HG03135 (cell line): ENCODE results near the gene MAJIN.

Experiments used
- ATAC-seq: cut with Tn5 transposase; IDR thresholded peaks from one replicate; pipeline ENCODE4 v1.9.1; 2021; ENCODE audit warnings: mild to moderate bottlenecking, moderate library complexity; ENCODE audit not compliant: unreplicated experiment

Gene MAJIN

DNA sequence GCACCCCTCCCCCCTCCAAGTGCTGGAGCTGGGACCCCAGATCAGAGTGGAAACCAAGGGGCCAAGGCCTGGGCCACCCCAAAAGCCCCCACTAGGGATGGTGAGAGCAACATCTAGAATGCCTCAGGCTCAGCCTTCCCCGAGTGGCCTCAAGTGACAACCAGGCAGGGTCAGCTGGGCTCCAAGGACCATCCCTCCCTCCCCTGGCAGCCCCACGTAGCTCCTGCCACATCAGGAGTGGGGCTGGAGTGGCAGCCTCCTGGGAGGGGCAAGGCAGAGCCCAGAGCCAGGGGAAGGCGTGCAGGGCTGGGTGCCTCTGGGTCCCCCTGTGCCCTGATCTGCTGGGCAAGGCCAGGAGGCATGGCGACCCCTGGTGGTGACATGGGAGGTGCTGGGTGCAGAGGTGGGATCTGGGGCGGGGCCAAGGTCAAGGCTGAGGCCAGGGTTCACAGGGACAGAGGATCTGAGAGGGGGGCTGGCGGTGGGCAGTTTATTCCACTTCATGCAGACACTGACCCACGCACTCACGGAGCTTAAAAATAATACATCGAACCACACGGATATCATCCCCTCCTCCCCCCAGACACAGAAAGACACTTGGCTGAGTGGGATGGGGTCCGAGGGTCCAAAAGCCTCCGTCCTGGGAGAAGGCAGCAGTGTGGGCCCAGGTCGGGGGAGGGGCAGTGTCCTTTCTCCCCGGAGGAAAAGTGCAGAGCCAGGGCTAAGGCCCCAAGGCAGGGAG is 77.7 kb downstream of the MAJIN start:
- ATAC-seq = no peak

DNA sequence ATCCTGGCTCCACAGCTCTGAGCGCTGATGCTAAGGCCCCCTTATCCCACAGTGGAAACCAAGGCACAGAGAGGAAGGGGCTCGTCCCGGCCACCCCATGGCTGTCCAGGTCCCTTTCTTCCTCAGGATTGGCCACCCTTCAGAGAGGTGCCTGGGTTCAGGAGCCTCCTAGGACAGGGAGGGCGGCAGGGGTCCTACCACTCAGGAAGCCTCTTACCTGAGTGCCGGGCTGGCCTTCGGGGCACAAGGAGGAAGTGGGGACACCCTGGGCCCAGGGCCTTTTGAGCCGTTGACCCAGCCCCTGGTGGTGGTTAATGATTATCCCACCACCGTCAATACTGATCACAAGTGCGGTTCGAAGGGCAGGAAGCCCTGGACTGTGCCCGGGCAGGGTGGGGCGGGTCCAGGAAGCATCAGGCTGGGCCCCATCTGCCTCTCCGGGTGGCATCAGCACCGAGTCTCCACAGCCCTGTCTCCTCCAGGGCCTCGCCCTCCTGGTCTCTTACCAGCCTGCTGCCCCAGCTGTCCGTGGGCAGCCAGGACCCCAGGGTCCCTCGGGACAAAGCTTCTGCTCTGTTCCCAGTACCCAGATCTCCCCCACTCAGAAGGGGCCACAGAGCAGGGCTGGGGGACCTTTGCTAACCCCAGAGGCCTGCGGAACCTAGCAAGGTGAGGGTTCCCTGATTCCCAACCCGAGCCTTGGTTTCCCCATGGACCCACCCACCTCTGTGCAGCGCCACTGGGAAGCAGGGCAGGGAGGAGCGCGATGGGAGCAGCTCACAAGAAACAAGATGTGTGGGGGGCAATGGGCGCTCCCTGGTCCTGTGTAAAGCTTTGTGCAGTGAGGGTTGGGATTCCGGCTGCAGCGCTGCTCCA is 78.5 kb downstream of the MAJIN start:
- no peak for ATAC-seq

- no peak for ATAC-seq
Observed at GRCh38 chr11:64892838-64893193, 79.1 kb downstream of the MAJIN start.

- ATAC-seq = no peak
Observed at GRCh38 chr11:64892411-64892831, 79.5 kb downstream of the MAJIN start.

- no peak for ATAC-seq
Observed at GRCh38 chr11:64891880-64892279, 80.0 kb downstream of the MAJIN start.

GRCh38 chr11:64891215-64891848 is 80.6 kb downstream of the MAJIN start:
- ATAC-seq = no peak

GRCh38 chr11:64890522-64890939 is 81.4 kb downstream of the MAJIN start:
- no peak for ATAC-seq

GRCh38 chr11:64888729-64889511 is 83.0 kb downstream of the MAJIN start:
- ATAC-seq = no peak

- ATAC-seq = no peak
Observed at GRCh38 chr11:64888406-64888728, 83.5 kb downstream of the MAJIN start.
